ENCODE data around the gene PPP1R14B.

PPP1R14B gene

DNA sequence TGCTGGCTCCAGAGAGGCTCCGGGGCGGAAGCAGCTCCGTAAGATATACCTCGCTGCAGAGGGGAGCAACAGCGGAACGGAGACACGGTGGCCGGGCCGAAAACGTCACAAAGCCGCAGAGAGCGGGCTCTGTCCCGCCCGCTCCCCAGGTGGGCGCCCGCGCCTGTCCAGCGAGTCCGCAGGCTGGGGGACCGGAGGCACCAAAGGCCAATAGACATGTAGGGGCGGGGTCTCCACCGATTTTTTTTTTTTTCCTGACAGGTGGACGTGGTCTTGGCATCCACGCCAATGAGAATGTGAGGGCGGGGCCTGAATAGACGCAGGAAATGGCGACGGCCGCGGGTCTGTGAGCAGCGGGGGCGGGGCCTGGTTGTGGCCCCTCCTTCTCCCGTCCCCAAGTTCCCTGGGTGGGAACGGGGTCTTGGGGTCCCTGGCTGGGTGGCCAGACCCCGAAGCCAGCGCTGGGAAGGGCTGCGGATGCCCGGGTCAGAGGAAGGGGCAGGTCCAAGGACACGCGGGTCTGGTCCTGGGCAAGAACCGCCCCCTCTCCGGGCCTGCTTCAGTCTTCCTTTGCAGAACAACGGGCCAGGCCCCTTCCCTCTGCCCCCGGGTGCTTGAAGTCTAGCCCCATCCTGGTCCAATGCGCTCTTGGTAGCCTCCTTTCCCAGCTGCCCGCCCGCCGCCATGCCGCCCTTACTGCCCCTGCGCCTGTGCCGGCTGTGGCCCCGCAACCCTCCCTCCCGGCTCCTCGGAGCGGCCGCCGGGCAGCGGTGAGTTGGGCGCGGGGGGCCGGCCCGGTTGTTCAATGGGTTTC, 16.4 kb downstream of the PPP1R14B start, which contains the start of gene DNAJC4:
DNAJC4 (plus strand) TSS at position 378 of the 814 bp plus-strand sequence; CDS start at position 685, 307 bp downstream.
- Mint-ChIP-seq H3K9me3 (no peaks in the 10 kb centered on the region), H3K4me3 (peak within 1 kb of the TSS; percentile 90), H3K36me3 (ENCODE audit: low read depth) (peaks cover 6% of the 10 kb centered on the region), H3K27ac (peak within 1 kb of the TSS; percentile 91), H3K27me3 (ENCODE audit: low read depth) (no peaks in the 10 kb centered on the region), H3K4me1 (ENCODE audit: low read depth) (peaks cover 33% of the 10 kb centered on the region)
- DNase-seq (ENCODE audit: low spot score): peak; percentile 92

DNA sequence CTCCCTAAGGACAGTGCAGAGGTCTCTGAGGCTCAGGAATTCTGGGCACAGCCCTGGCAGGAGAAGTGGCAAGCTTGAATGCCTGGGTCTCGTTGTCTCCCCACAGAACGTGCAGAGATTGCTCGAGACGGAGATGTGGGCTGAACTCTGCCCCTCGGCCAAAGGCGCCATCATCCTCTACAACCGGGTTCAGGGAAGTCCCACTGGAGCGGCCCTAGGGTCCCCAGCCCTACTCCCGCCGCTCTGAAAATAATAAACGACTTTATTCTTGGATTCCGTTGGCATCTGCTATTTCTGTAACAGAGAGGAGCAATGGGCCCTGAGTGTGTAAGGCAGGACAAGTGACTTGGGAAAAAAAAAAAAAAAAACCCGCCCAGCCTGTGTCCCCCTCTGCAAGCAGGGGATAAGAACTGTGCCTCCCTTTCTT, 17.0 kb downstream of the PPP1R14B start:
- Mint-ChIP-seq H3K36me3 (ENCODE audit: low read depth) (peaks cover 5% of the 10 kb centered on the region), H3K9me3 (no peaks in the 10 kb centered on the region), H3K27me3 (ENCODE audit: low read depth) (no peaks in the 10 kb centered on the region), H3K4me1 (ENCODE audit: low read depth) (peaks cover 35% of the 10 kb centered on the region), H3K27ac (peak overlapping the region; percentile 91), H3K4me3 (peak overlapping the region; percentile 90)
- no peak for DNase-seq (ENCODE audit: low spot score)

DNA sequence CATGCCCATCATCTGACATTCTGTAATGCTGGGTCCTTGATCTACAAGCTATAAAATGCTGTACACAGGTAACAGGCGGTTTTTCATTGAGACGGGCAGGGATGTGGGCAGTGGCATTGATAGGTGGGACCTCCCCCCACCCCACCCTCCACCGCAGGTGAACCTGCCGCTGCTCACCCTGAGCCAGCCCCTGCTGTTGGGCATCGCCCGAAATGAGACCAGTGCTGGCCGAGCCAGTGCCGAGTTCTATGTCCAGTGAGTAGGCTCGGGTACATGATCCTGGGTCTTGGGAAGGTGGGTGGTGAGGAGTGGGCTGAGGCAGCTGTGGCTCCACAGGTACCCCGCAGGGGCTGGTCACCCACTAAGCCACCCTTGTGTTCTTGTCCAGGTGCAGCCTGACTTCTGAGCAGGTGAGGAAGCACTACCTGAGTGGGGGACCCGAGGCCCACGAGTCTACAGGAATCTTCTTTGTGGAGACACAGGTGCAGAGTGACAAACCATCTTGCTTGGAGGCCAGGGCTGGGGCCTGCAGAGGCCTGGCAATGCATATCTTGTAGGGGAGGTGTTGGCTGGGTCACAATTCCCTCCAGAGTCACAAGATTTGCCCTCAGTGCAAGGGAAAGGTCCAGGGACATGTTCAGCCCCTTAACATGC, 17.5 kb downstream of the PPP1R14B start:
- no peaks in the 10 kb centered on the region for H3K27me3 Mint-ChIP-seq (ENCODE audit: low read depth)
- H3K4me1 Mint-ChIP-seq (ENCODE audit: low read depth): peaks cover 36% of the 10 kb centered on the region
- H3K4me3 Mint-ChIP-seq: peak overlapping the region; percentile 90
- no peak for DNase-seq (ENCODE audit: low spot score)
- peak overlapping the region; percentile 91 for H3K27ac Mint-ChIP-seq
- H3K9me3 Mint-ChIP-seq: no peaks in the 10 kb centered on the region
- H3K36me3 Mint-ChIP-seq (ENCODE audit: low read depth): peaks cover 5% of the 10 kb centered on the region

DNA sequence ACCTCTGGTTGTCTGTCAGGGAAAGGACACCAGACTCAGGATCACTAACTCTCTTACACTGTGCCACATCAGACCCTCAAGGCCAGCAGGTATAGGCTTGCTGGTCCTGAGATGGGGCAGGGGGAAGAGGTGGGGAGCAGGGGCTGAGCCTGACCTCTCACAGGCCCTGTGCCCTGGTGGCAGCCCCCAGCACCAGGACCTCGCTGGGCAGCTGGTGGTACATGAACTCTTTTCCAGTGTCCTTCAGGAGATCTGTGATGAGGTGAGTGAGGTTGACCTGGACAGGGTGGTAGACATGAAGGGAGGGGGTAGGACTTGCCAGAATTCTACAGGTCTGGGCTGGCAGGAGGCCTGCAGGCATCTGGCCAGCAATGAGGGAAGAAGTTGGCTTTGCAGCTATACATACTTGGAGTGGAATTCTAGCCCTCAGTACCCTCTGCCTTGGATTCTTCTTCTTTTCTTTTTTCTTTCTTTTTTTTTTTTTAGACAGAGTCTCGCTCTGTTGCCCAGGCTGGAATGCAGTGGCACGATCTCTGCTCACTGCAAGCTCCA, 19.3 kb downstream of the PPP1R14B start:
- peak overlapping the region; percentile 89 for H3K4me3 Mint-ChIP-seq
- H3K9me3 Mint-ChIP-seq: no peaks in the 10 kb centered on the region
- DNase-seq (ENCODE audit: low spot score): no peak
- H3K36me3 Mint-ChIP-seq (ENCODE audit: low read depth): peaks cover 8% of the 10 kb centered on the region
- peak overlapping the region; percentile 80 for H3K27ac Mint-ChIP-seq
- H3K27me3 Mint-ChIP-seq (ENCODE audit: low read depth): no peaks in the 10 kb centered on the region
- peaks cover 31% of the 10 kb centered on the region for H3K4me1 Mint-ChIP-seq (ENCODE audit: low read depth)

DNA sequence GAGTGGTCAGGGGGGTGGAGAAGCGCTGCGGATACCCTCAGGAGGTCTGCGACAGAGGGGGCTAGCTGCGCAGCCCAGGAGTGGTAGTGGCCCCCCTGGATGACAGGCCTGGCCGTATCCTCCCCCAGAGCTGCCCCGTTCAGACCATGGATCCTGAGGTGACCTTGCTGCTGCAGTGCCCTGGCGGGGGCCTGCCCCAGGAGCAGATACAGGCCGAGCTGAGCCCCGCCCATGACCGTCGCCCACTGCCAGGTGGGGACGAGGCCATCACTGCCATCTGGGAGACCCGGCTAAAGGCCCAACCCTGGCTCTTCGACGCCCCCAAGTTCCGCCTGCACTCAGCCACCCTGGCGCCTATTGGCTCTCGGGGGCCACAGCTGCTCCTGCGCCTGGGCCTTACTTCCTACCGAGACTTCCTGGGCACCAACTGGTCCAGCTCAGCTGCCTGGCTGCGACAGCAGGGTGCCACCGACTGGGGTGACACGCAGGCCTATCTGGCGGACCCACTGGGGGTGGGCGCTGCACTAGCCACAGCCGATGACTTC, 20.2 kb downstream of the PPP1R14B start:
- H3K27me3 Mint-ChIP-seq (ENCODE audit: low read depth): no peaks in the 10 kb centered on the region
- peak overlapping the region; percentile 80 for H3K27ac Mint-ChIP-seq
- peaks cover 9% of the 10 kb centered on the region for H3K36me3 Mint-ChIP-seq (ENCODE audit: low read depth)
- peaks cover 24% of the 10 kb centered on the region for H3K4me1 Mint-ChIP-seq (ENCODE audit: low read depth)
- no peaks in the 10 kb centered on the region for H3K9me3 Mint-ChIP-seq
- peak overlapping the region; percentile 89 for H3K4me3 Mint-ChIP-seq
- peak; percentile 69 for DNase-seq (ENCODE audit: low spot score)

DNA sequence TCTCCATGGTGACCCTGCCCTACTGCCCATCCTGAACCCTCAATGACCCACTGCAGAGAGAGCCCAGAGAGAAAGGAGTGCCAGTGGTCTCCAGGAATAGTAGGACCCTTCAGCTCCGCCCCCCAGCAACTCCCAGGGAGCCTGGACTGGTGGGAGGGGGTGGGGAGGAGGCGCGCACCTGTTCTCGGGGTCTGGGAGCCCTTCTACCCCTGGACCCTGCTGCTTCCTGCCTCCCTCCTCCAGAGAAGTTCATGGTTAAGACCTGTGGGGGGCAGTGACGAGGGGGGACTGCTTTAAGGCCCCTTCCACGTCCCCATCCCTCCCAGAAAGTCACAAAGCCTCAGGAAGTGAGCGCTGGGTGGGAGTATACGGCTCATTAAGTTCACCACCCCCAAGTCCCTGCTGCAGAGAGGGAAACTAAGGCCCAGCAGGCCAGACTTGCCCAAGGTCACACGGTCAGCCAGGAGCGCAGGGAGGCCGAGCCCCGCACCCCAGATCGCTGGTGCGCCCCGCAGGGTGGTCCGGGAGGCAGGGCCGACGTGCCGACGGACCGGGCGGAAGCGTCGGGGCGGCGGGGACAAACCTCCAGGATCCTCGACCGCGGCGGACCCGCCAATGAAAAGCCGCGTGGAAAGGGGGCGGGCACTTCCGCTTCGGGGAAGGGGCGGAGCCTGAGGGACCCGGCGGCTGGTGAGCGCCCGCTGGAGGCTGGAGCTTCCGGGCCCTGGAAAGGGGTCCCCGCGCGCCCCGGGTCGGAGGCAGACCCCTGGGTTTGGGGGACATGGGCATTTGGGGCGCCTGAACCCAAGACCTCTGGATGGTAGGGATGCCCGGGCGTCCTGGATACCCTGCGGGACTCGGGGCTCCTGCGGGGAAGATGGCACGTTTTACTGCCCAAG, 20.9 kb downstream of the PPP1R14B start, which contains the start of the genes NUDT22 and TRPT1:
NUDT22 (plus strand) TSS at position 667 of the 899 bp plus-strand sequence. CDS start 379 bp downstream, outside the sequence.
TRPT1 (minus strand) TSS at position 579 of the 899 bp plus-strand sequence; CDS start at position 253, 326 bp downstream.
- peak within 1 kb of the TSS; percentile 80 for H3K27ac Mint-ChIP-seq
- no peaks in the 10 kb centered on the region for H3K27me3 Mint-ChIP-seq (ENCODE audit: low read depth)
- H3K4me1 Mint-ChIP-seq (ENCODE audit: low read depth): peaks cover 23% of the 10 kb centered on the region
- H3K36me3 Mint-ChIP-seq (ENCODE audit: low read depth): peaks cover 12% of the 10 kb centered on the region
- peak within 1 kb of the TSS; percentile 89 for H3K4me3 Mint-ChIP-seq
- peak; percentile 92 for DNase-seq (ENCODE audit: low spot score)
- no peaks in the 10 kb centered on the region for H3K9me3 Mint-ChIP-seq

DNA sequence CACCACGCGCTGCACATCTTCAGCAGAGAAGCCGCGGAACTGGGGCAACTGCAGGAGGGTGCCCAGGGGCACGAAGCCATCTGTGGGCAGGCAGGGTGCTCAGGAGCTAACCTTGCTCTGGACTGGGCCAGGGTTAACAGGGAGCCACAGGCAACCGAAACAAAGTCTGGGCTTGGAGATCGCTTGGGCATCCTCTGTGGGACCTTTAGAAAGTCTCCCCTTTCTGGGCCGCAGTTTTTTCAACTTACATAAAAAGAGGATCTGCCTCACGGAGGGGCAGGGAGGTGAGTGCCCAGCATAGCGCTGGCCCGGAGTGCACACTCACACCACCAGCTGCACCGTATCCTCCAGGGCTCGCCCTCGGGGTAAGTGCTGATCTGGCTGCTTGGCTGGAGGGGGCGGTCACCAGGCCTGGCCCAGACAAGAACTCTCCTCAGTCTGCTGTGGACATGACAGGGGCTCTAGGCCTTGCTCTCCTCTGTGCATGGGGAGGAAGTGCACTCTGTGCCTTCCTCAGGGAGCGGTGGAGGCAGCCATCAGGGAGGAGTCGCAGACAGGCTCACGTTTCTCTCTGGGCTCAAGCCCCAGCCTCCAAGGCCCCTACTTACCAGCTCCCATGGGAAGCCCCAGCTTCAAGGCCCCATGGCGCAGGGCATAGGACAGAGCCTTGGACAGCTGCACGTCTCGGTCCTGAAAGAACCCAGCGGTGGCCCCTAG, 21.7 kb downstream of the PPP1R14B start:
- peaks cover 23% of the 10 kb centered on the region for H3K4me1 Mint-ChIP-seq (ENCODE audit: low read depth)
- no peaks in the 10 kb centered on the region for H3K27me3 Mint-ChIP-seq (ENCODE audit: low read depth)
- H3K36me3 Mint-ChIP-seq (ENCODE audit: low read depth): peaks cover 12% of the 10 kb centered on the region
- peak overlapping the region; percentile 60 for H3K27ac Mint-ChIP-seq
- H3K9me3 Mint-ChIP-seq: no peaks in the 10 kb centered on the region
- peak overlapping the region; percentile 89 for H3K4me3 Mint-ChIP-seq
- no peak for DNase-seq (ENCODE audit: low spot score)

DNA sequence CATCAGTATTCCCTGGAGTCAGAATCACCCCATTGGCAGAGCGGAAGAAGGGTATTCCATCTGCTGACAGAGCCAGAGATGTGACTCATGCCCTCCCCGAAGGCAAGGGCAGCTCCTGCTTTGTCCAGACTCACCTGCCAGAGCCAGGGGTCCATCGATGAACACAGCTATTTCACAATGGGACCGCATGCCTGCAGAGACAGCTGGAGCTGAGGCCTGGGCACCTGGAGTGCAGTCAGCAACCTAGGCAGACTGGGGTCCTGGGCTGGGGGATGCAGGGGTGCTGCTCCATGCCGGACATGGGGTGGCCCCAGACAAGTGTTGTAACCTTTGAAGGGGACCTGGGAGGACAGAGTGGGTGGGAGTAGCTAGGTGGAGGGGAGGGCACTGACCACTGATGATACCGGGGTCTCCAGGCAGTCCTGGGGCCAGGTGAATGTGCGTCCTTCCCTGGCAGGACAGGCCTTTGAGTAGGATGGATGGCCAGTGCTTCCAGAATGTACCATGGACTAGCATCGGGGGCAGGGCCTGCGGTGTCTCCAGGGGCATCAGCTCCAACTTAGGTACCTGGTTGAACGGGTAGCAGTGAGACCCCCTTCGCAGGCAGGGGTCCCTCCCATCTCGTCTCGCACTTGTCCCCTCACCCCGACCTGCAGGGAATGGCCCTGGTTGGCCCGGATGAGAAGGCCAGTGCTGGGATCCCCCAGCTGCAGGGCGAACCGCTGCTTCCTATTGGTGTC, 22.4 kb downstream of the PPP1R14B start:
- no peak for DNase-seq (ENCODE audit: low spot score)
- Mint-ChIP-seq H3K36me3 (ENCODE audit: low read depth) (peaks cover 10% of the 10 kb centered on the region), H3K9me3 (no peaks in the 10 kb centered on the region), H3K27me3 (ENCODE audit: low read depth) (no peaks in the 10 kb centered on the region), H3K4me1 (ENCODE audit: low read depth) (peaks cover 16% of the 10 kb centered on the region), H3K4me3 (peak overlapping the region; percentile 89), H3K27ac (peak overlapping the region; percentile 60)

DNA sequence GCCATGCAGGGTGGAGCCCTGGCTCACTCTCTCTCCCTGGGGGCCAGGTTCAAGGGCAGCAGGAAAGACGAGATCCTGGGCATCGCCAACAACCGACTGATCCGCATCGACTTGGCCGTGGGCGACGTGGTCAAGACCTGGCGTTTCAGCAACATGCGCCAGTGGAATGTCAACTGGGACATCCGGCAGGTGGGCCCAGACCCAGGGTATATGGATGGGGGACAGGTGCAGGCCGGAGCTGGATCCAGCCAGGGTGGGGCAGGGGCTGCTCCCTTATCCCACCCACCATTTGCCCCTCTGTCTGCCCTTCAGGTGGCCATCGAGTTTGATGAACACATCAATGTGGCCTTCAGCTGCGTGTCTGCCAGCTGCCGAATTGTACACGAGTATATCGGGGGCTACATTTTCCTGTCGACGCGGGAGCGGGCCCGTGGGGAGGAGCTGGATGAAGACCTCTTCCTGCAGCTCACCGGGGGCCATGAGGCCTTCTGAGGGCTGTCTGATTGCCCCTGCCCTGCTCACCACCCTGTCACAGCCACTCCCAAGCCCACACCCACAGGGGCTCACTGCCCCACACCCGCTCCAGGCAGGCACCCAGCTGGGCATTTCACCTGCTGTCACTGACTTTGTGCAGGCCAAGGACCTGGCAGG, 23.6 kb downstream of the PPP1R14B start:
- no peaks in the 10 kb centered on the region for H3K9me3 Mint-ChIP-seq
- H3K4me3 Mint-ChIP-seq: no peak overlapping the region
- H3K27ac Mint-ChIP-seq: no peak overlapping the region
- DNase-seq (ENCODE audit: low spot score): no peak
- H3K36me3 Mint-ChIP-seq (ENCODE audit: low read depth): peaks cover 17% of the 10 kb centered on the region
- peaks cover 16% of the 10 kb centered on the region for H3K4me1 Mint-ChIP-seq (ENCODE audit: low read depth)
- no peaks in the 10 kb centered on the region for H3K27me3 Mint-ChIP-seq (ENCODE audit: low read depth)

DNA sequence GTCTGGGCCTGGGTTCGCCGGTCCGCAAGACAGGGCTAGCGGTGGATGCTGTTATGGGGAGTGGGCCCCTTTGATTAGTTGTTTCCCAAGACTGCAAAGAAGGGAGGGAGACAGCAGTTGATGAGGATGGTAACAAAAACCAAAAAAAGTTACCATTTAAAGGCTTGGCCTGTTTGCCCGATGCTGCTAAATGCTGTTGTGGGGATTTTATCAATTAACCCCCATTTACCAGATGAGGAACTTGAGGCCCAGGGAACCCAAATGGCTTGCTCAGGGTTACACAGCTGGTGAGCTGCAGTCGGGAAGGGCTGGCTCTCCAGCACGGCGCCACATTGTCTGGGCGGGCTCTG, 24.1 kb downstream of the PPP1R14B start:
- peaks cover 18% of the 10 kb centered on the region for H3K36me3 Mint-ChIP-seq (ENCODE audit: low read depth)

DNA sequence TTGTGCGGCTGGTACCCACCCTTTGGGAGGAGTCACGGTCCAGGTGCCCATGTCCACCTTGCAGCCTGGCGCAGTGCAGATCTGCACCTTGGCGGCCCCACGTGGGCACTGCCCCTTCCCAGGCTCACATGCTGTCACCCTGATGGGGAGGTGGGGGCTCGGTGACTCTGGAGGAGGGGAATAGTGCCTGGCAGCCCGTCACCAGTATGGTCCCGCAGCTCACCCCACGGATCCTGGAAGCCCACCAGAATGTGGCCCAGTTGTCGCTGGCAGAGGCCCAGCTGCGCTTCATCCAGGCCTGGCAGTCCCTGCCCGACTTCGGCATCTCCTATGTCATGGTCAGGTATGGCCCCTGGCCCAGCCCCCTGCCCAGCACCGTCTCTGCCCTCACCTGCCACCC, 25.9 kb downstream of the PPP1R14B start:
- Mint-ChIP-seq H3K9me3 (no peaks in the 10 kb centered on the region), H3K4me1 (ENCODE audit: low read depth) (peaks cover 8% of the 10 kb centered on the region), H3K4me3 (no peak overlapping the region), H3K36me3 (ENCODE audit: low read depth) (peaks cover 21% of the 10 kb centered on the region), H3K27ac (no peak overlapping the region), H3K27me3 (ENCODE audit: low read depth) (no peaks in the 10 kb centered on the region)
- DNase-seq (ENCODE audit: low spot score): no peak

More for the DNA sequence above, 24.1 kb downstream of the PPP1R14B start:
- Mint-ChIP-seq H3K27ac (no peak overlapping the region), H3K4me1 (ENCODE audit: low read depth) (peaks cover 14% of the 10 kb centered on the region), H3K27me3 (ENCODE audit: low read depth) (no peaks in the 10 kb centered on the region), H3K9me3 (no peaks in the 10 kb centered on the region), H3K4me3 (no peak overlapping the region)
- no peak for DNase-seq (ENCODE audit: low spot score)

DNA sequence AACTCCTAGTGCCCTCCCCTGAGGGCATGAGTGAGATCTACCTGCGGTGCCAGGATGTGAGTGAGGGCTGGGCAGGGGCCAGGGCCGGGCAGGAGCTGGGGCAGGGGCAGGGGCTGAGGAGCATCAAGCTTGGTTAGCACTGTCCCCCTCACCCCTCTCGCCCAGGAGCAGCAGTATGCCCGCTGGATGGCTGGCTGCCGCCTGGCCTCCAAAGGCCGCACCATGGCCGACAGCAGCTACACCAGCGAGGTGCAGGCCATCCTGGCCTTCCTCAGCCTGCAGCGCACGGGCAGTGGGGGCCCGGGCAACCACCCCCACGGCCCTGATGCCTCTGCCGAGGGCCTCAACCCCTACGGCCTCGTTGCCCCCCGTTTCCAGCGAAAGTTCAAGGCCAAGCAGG, 26.5 kb downstream of the PPP1R14B start:
- Mint-ChIP-seq H3K4me3 (no peak overlapping the region), H3K4me1 (ENCODE audit: low read depth) (peaks cover 6% of the 10 kb centered on the region), H3K27me3 (ENCODE audit: low read depth) (no peaks in the 10 kb centered on the region), H3K9me3 (no peaks in the 10 kb centered on the region), H3K27ac (no peak overlapping the region), H3K36me3 (ENCODE audit: low read depth) (peaks cover 22% of the 10 kb centered on the region)
- DNase-seq (ENCODE audit: low spot score): no peak

Data from T-helper 2 cell treated with Interferon-gamma antibody and Interleukin-4, amounts not matched to agents 5 μg/mL and 100 μg/mL, for 36 hours (primary cell).